IPS DF 6.9 (cell line): ENCODE data around the gene TTC7B.
"Not testable (repeated sequence)": the region's sequence is repeated elsewhere in the genome, so short reads cannot be mapped to it uniquely, and the experiment has no call there.

Experiments used
- DNase-seq: peaks from one replicate; pipeline ENCODE4 v3.0.0-alpha.2; 2013; ENCODE audit warnings: low read depth, low spot score
- H3K27ac ChIP-seq: one replicate; pipeline ENCODE4 v1.5.1; 2013; ENCODE audit warnings: low read length, control low read depth
- H3K27me3 ChIP-seq: 2 replicates; pipeline ENCODE4 v1.6.1; 2013; ENCODE audit warnings: mild to moderate bottlenecking, low read length; ENCODE audit not compliant: control insufficient read depth, insufficient read depth
- H3K36me3 ChIP-seq: 2 replicates; pipeline ENCODE4 v1.6.1; 2013; ENCODE audit warnings: low read length; ENCODE audit not compliant: control insufficient read depth, insufficient read depth
- H3K4me1 ChIP-seq: 2 replicates; pipeline ENCODE4 v1.6.1; 2013; ENCODE audit warnings: low read length; ENCODE audit not compliant: control insufficient read depth, insufficient read depth
- H3K4me3 ChIP-seq: 2 replicates; pipeline ENCODE4 v1.5.1; 2013; ENCODE audit warnings: mild to moderate bottlenecking, low read length
- H3K9me3 ChIP-seq: 2 replicates; pipeline ENCODE4 v1.6.1; 2013; ENCODE audit warnings: low read length, inconsistent platforms; ENCODE audit not compliant: control insufficient read depth, insufficient read depth
- WGBS: extraction: QIAGEN DNeasy Blood & Tissue Kit; methylation state at CpG from one replicate; pipeline ENCODE4 v1.1.7; 2013; ENCODE audit warnings: mixed read lengths, missing lambda C conversion rate; ENCODE audit not compliant: insufficient read length, insufficient coverage; 5-methylcytosine and 5-hydroxymethylcytosine counted together

TTC7B gene

GRCh38 chr14:90535556-90536090, 280.6 kb downstream of the TTC7B start:
- Histone ChIP-seq H3K4me3 (no peak overlapping the region), H3K27me3 (no peaks in the 10 kb centered on the region), H3K36me3 (no peaks in the 10 kb centered on the region), H3K4me1 (no peaks in the 10 kb centered on the region; the same call in 1 of the 2 replicates), H3K27ac (no peak overlapping the region), H3K9me3 (no peaks in the 10 kb centered on the region)
- DNase-seq: no peak
- WGBS: no CpG with 5 or more reads among the region's 14 CpGs

GRCh38 chr14:90534838-90535555, 281.2 kb downstream of the TTC7B start:
- no CpG with 5 or more reads among the region's 17 CpGs for WGBS
- H3K9me3 ChIP-seq: no peaks in the 10 kb centered on the region
- DNase-seq: no peak
- H3K4me3 ChIP-seq: no peak overlapping the region
- H3K36me3 ChIP-seq: no peaks in the 10 kb centered on the region
- H3K27me3 ChIP-seq: no peaks in the 10 kb centered on the region
- H3K4me1 ChIP-seq: no peaks in the 10 kb centered on the region; the same call in 1 of the 2 replicates
- no peak overlapping the region for H3K27ac ChIP-seq

GRCh38 chr14:90534091-90534837, 282.0 kb downstream of the TTC7B start:
- no peaks in the 10 kb centered on the region for H3K9me3 ChIP-seq
- no peak overlapping the region for H3K27ac ChIP-seq
- H3K4me1 ChIP-seq: no peaks in the 10 kb centered on the region; the same call in 1 of the 2 replicates
- DNase-seq: no peak
- no peaks in the 10 kb centered on the region for H3K36me3 ChIP-seq
- H3K4me3 ChIP-seq: no peak overlapping the region
- no peaks in the 10 kb centered on the region for H3K27me3 ChIP-seq
- no CpG with 5 or more reads among the region's 19 CpGs for WGBS

GRCh38 chr14:90533591-90534021, 282.6 kb downstream of the TTC7B start:
- Histone ChIP-seq H3K4me3 (no peak overlapping the region), H3K36me3 (no peaks in the 10 kb centered on the region), H3K27me3 (no peaks in the 10 kb centered on the region), H3K27ac (no peak overlapping the region), H3K9me3 (no peaks in the 10 kb centered on the region), H3K4me1 (no peaks in the 10 kb centered on the region)
- no CpG with 5 or more reads among the region's 6 CpGs for WGBS
- DNase-seq: no peak

- Histone ChIP-seq H3K27me3 (no peaks in the 10 kb centered on the region), H3K36me3 (no peaks in the 10 kb centered on the region), H3K4me3 (no peak overlapping the region), H3K27ac (no peak overlapping the region), H3K4me1 (no peaks in the 10 kb centered on the region), H3K9me3 (no peaks in the 10 kb centered on the region)
- WGBS: no CpG with 5 or more reads among the region's 14 CpGs
- DNase-seq: no peak
Measured at GRCh38 chr14:90532826-90533525, 283.3 kb downstream of the TTC7B start.

GRCh38 chr14:90531497-90531896, 284.7 kb downstream of the TTC7B start:
- Histone ChIP-seq H3K4me1 (no peaks in the 10 kb centered on the region), H3K36me3 (no peaks in the 10 kb centered on the region), H3K27ac (no peak overlapping the region), H3K27me3 (no peaks in the 10 kb centered on the region), H3K9me3 (no peaks in the 10 kb centered on the region), H3K4me3 (no peak overlapping the region)
- WGBS: no CpG with 5 or more reads among the region's 6 CpGs
- DNase-seq: no peak

- no peak overlapping the region for H3K4me3 ChIP-seq
- H3K27ac ChIP-seq: no peak overlapping the region
- no peak for DNase-seq
- H3K27me3 ChIP-seq: no peaks in the 10 kb centered on the region
- H3K9me3 ChIP-seq: no peaks in the 10 kb centered on the region
- H3K4me1 ChIP-seq: no peaks in the 10 kb centered on the region
- no peaks in the 10 kb centered on the region for H3K36me3 ChIP-seq
- no CpG with 5 or more reads among the region's 7 CpGs for WGBS
Measured at GRCh38 chr14:90530523-90530922, 285.7 kb downstream of the TTC7B start.

GRCh38 chr14:90527978-90528377, 288.3 kb downstream of the TTC7B start:
- no CpG with 5 or more reads among the region's 6 CpGs for WGBS
- no peak overlapping the region for H3K4me3 ChIP-seq

GRCh38 chr14:90526536-90526935, 289.7 kb downstream of the TTC7B start:
- not testable (repeated sequence) for DNase-seq, H3K4me1 ChIP-seq, H3K4me3 ChIP-seq, H3K27me3 ChIP-seq, H3K9me3 ChIP-seq, H3K27ac ChIP-seq, H3K36me3 ChIP-seq
- no CpG with 5 or more reads among the region's 8 CpGs for WGBS

More at GRCh38 chr14:90527978-90528377, 288.3 kb downstream of the TTC7B start:
- Histone ChIP-seq H3K27me3 (no peaks in the 10 kb centered on the region), H3K36me3 (no peaks in the 10 kb centered on the region), H3K27ac (no peak overlapping the region), H3K4me1 (no peaks in the 10 kb centered on the region), H3K9me3 (no peaks in the 10 kb centered on the region)
- DNase-seq: no peak

GRCh38 chr14:90525353-90526028, 290.7 kb downstream of the TTC7B start:
- WGBS: no CpG with 5 or more reads among the region's 42 CpGs
- not testable (repeated sequence) for H3K4me3 ChIP-seq, H3K27me3 ChIP-seq, H3K27ac ChIP-seq, H3K9me3 ChIP-seq, H3K4me1 ChIP-seq, H3K36me3 ChIP-seq, DNase-seq
